ENCODE measurements around the gene MARCHF10.

The MARCHF10 gene

DNA sequence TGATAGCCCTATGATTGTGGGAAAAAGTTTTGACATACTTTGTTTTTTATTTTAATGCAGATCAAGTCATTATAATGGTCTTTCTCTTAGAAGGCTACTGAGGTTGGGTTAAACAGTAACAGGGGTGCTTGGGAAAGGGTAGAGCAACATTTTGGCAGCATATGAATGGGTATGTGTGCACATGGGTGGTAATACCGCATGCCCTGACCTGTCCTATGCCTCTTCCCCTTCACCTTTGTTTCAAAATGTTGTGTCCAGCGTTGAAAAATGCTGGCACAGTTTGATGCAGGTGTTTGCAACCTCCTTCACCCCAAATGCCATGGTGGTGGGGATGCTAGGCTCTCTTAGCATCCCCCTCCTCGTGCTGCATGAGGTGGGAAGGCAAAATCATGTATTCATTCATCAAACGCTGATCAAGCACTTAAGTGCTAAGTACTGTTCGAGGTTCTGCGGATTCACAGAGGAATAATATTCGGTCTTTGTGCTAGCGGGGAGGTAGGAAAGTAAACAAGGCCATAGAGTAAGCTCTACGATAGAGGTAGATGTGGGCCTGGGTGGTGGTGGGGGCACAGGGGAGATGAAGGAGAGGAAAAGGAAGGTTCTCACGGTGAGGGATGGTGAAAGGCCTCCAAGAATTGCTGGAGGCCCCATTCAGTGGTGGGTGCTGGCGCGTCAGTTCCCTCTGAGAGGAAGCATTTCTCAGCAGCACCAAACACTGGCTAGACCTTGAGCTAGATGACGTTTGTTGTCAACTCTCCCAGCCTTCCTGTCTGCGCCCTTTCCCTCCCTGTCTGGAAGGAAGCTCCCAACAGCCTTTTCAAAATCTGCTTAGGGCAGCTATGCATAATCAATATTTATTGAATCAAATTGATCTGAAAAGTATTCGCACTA is 13.3 kb upstream of the MARCHF10 start:
- no peak for DNase-seq

- no peak for DNase-seq
These were observed 11.6 kb upstream of the MARCHF10 start for GRCh38 chr17:62819511-62820221.

DNA sequence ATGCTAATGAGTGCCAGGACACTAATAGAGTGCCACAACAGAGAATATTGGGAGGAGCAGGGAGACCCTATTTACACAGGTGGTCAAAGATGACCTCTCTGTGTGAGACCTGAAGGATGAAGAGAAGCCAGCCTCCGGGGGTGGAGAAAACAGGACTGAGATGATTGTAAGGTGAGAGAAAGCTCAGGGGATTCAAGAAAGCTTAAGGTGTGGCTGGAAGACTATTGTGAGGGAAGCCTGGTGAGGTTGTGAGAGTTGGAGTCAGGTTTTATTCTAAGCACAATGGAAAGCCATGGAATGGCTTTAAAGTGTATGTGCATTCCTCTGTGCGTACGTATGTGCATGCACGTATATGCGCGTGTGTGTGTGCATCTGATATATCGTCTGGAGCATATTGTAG is 10.4 kb upstream of the MARCHF10 start:
- DNase-seq = no peak

- DNase-seq = no peak
These were observed 8.2 kb upstream of the MARCHF10 start for GRCh38 chr17:62816282-62816839.

DNA sequence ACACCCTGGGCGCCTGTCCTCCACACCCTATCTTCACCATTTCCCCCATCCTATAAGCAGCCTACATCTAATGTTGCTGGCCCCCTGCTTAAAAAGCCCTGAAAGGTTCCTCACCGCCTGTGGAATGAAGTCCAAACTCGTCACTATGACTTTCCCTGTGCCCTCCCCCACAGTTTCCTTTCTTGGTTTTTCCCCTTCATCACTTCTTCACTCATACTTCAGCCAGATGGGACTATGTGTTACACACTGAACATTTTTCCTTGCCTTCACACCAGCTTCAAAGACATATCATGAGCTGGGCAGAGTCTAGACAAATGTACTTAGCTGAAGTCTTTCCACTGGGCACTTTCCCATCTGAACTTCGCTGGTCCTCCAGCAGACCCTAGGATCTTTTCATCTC is 1.5 kb upstream of the MARCHF10 start:
- no peak for DNase-seq

DNA sequence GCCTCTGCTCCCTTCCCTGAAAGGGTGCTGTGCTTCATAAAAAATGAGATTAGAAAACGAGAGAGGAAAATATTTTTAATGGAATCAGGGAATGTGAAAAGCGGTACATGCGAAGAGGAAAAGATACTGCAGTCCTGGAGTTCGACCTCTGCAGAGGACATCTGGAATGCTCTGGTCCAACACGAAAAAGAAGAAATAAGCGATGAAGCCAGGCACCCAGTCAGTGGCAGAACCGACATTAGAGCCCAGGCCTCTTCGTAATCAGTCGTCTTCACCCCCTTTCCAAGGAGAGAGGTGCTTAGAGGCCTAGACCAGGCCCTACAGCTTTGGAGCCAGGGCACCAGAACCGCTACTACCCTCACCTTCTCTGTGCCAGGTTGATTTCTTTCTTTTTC is 459 bp upstream of the MARCHF10 start:
- DNase-seq = no peak

DNA sequence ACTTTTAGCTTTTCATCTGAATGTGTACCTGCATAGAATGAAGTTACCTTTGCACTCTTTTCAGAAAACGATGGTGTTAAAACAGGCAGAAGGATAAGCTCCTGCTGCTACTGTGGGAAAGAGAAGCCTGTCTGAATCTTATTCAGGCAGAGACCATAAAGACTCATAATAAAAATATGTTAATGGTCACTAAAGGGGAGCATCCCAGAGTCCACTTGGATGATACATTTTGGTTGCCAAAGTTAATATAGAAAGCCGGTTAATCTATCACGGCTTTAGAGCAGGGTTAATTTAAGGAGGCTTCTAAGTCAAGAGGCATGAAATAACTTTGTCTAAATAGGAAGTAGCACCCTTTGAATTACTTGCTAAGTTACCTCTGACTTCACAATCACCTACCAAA is 2.9 kb downstream of the MARCHF10 start:
- no peak for DNase-seq

DNA sequence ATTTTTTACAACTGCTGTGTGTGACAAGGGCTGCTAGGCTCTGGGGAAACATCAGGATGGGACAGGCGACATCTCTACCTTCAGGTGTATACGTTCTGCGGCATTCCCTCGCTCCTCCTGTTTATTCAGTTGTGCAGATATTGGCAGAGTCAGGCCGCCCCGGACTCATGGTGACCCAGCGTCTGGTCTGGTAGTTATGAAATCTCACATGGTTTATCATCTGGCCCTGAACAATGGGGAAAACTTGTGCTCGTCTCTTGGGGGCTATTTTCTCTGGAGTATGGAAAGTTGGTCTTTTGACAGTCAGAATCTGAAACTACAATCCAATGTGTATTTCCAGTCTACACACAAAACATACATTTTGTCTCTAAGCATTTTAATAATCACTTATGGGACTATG is 3.3 kb downstream of the MARCHF10 start:
- no peak for DNase-seq

DNA sequence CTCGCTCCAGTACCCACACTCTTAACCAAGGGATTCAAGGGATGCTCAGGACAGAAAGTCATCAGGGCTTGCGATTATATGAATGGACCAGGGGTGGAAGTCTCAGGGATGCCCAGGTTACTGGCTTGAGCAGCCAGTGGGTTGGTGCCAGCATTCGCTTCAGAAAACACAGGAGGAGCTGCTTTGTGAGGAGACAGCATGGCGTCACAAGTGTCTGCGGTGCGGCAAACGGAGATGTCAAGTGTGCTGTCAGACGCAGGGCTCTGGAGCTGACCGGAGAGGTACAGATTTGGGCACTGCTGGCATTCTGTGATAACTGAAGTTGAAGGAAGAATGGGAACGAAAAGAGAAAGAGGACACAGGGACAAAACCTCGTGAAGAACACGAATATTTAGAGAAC is 4.1 kb downstream of the MARCHF10 start:
- no peak for DNase-seq

DNA sequence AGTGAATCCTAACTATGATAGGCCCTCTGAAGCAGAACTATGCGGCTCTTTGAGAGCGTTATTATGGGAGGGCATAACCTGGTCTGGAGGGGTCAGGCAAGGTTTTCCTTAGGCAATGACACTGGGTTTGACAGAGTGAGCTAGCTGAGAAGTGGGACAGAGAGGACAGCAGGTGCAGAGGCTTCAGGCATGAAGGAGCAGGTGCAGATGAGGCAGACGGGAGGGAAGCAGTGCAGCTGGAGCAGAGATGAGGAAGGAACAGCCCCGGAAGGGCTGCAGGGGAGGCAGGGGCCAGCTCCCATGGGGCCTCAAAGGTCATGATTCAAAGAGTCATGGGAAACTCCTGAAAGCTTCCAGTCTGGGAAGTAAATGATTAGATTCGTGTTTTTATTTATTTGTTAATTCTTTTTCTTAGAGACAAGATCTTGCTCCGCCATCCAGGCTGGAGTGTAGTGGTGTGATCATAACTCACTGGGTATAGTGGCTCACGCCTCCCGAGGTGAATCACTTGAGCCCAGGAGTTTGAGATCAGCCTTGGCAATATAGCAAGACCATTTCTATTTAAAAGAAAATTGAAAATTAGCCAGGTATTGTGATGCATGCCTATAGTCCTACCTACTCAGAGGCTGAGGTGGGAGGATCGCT is 5.4 kb downstream of the MARCHF10 start:
- DNase-seq = no peak

- no peak for DNase-seq
These were observed 6.5 kb downstream of the MARCHF10 start for GRCh38 chr17:62801553-62802114.

GRCh38 chr17:62800585-62800984 is 7.5 kb downstream of the MARCHF10 start:
- no peak for DNase-seq

DNA sequence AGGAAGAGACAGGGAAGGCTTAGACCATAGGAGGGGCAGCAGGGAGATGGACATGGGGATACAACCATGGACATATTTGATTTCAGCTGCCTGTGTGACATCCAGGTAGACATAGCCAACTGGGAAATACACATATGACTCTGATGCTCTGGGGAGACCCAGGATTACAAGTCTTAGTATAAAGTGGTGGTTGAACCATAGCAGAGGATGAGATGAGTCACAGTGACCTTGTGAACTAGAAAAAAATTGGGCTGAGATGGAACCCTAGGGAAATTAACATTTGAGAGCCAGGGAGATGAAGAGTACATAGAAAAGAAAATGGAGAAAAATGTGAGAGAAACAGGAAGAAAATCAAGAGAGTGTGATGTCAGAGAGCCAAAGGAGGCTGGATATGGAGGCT is 10.2 kb downstream of the MARCHF10 start:
- no peak for DNase-seq

- no peak for DNase-seq
These were observed 11.8 kb downstream of the MARCHF10 start for GRCh38 chr17:62796291-62796690.

- no peak for DNase-seq
These were observed 13.5 kb downstream of the MARCHF10 start for GRCh38 chr17:62794666-62794971.

- DNase-seq = no peak
These were observed 14.0 kb downstream of the MARCHF10 start for GRCh38 chr17:62793919-62794665.

DNA sequence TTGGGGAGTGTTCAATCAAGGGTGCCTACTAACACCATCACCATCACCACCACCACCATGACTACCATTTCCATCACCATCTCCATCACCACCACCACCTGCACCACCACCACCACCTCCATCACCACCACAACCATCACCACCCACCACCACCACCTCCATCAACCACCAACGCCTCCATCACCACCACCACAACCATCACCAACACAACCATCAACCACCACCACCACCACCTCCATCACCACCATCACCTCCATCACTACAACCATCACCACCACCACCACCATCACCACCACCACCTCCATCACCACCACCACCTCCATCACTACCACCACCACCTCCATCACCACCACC is 15.7 kb downstream of the MARCHF10 start:
- DNase-seq = no peak

DNA sequence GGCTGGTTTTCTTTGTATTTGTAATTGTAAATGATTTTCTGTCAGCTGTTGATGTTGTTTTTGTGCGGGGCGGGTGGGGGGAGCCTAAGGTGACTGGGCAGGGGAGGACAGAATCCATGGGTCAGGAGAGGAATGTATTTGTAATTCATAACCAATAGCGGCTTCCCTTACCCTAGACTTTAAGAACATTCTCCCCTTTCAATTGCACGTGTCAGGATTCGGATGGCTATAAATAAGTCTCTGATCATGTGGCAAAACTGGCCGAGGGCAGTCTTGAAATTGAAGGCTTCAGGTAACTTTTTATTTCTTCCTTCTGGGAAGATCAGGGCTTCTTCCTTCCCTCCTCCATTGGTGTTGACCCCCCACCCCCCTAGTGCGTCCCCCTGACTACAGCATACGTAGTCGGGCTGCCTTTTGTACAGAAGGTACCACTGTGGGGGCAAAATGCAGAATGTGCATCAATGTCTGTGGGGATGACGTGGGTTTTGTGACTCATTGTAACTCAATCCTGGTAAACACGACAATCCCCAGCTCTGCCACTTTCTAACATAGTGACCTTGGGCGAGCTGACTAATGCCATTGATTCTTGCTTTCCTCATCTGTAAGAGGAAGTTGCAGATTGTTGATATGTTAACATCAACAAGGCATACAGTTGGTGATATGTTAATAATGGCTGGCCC is 16.2 kb downstream of the MARCHF10 start:
- no peak for DNase-seq

- DNase-seq = no peak
These were observed 16.8 kb downstream of the MARCHF10 start for GRCh38 chr17:62791235-62791734.

GRCh38 chr17:62790564-62790986 is 17.5 kb downstream of the MARCHF10 start:
- DNase-seq = no peak

DNA sequence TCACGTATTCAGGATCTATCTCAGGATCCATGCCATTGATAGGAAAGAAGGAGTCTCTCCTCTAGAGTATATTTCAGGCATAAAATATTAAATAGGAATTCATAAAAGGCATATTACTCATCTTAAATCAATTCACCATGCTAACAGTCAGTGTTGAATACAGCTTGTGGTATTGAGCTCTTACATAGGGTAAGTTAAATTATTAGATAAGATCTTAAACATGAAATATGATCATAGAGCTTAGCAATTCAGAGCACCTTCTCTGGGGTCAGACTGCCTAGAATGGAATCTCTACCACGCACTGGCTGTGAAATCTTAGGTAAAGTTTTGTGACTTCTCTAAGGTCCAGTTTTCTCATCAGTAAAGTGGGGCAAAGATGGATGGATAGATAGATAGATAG is 20.7 kb downstream of the MARCHF10 start:
- no peak for DNase-seq

- DNase-seq = no peak
These were observed 21.5 kb downstream of the MARCHF10 start for GRCh38 chr17:62786646-62787045.

All from stimulated activated CD4-positive, alpha-beta T cell treated with anti-CD3 and anti-CD28 coated beads, Interleukin-12 subunit alpha, Interleukin-12 subunit beta, amount 100 ng/mL, for 4 hours (primary cell).